HG03575 (cell line): ENCODE results near the gene SLC44A2.

Experiments
- ATAC-seq: cut with Tn5 transposase; IDR thresholded peaks from one replicate; pipeline ENCODE4 v1.9.1; 2021; ENCODE audit not compliant: unreplicated experiment, insufficient number of reproducible peaks, low FRiP score; ENCODE audit errors: extremely low read depth

Gene SLC44A2

GRCh38 chr19:10625003-10625761 lies at the start of gene SLC44A2:
TSS of gene SLC44A2 (plus strand) at chr19:10625553. CDS start at chr19:10625634, 81 bp downstream.
- ATAC-seq: no peak

GRCh38 chr19:10577951-10578350 lies 47.4 kb upstream of the SLC44A2 start:
- ATAC-seq: no peak

- no peak for ATAC-seq
Measured at GRCh38 chr19:10580979-10581631, 44.2 kb upstream of the SLC44A2 start.

GRCh38 chr19:10582091-10582490 lies 43.3 kb upstream of the SLC44A2 start:
- ATAC-seq: no peak

- ATAC-seq: no peak
Measured at GRCh38 chr19:10583036-10583776, 42.1 kb upstream of the SLC44A2 start.

GRCh38 chr19:10586396-10586795 lies 39.0 kb upstream of the SLC44A2 start:
- ATAC-seq: no peak

- ATAC-seq: no peak
Measured at GRCh38 chr19:10587022-10587838, 38.1 kb upstream of the SLC44A2 start, which contains the start of gene AP1M2. TSS of gene AP1M2 (minus strand) at chr19:10587312. CDS start at chr19:10587231, 81 bp downstream.

- ATAC-seq: no peak
Measured at GRCh38 chr19:10587839-10588150, 37.6 kb upstream of the SLC44A2 start.

- no peak for ATAC-seq
Measured at GRCh38 chr19:10593148-10593547, 32.2 kb upstream of the SLC44A2 start.

GRCh38 chr19:10593820-10594637 lies 31.3 kb upstream of the SLC44A2 start:
- no peak for ATAC-seq

- ATAC-seq: no peak
Measured at GRCh38 chr19:10600149-10600548, 25.2 kb upstream of the SLC44A2 start.

- no peak for ATAC-seq
Measured at GRCh38 chr19:10601999-10602329, 23.4 kb upstream of the SLC44A2 start.

GRCh38 chr19:10602330-10603083 lies 22.8 kb upstream of the SLC44A2 start:
- ATAC-seq: no peak

GRCh38 chr19:10603084-10603872 lies 22.1 kb upstream of the SLC44A2 start:
- no peak for ATAC-seq

GRCh38 chr19:10603873-10604459 lies 21.4 kb upstream of the SLC44A2 start:
- ATAC-seq: no peak

GRCh38 chr19:10604460-10604980 lies 20.8 kb upstream of the SLC44A2 start:
- no peak for ATAC-seq

- ATAC-seq: no peak
Measured at GRCh38 chr19:10611907-10612306, 13.4 kb upstream of the SLC44A2 start.
